GM11168 (cell line): ENCODE measurements around the gene ICAM4.
"Not testable (repeated sequence)": the region's sequence is repeated elsewhere in the genome, so short reads cannot be mapped to it uniquely, and the experiment has no call there.

ENCODE experiments used
- in situ Hi-C: fragments of 300-500 bp; cut with MboI; formaldehyde crosslinking; loops from one replicate; pipeline ENCODE4 v1.12.0; 2022; ENCODE audit warnings: low sequenced_read_pairs; ENCODE audit not compliant: unreplicated experiment

ICAM4 gene

GRCh38 chr19:10266706-10267105 is 20.0 kb upstream of the ICAM4 start:
- in situ Hi-C loops, result loop anchor here (5.0 kb wide), 1 partner anchor 41 kb away; the partner anchor contains the start of gene ZGLP1

- in situ Hi-C loops, result loop anchor here (5.0 kb wide), 1 partner anchor 39 kb away; the partner anchor contains the start of gene ZGLP1
Measured at GRCh38 chr19:10268071-10268470, 18.7 kb upstream of the ICAM4 start.

- in situ Hi-C loops, result loop anchor here (5.0 kb wide), 2 partner anchors 38 to 118 kb away; partner anchors contain the start of gene ZGLP1
Measured at GRCh38 chr19:10269333-10270179, 17.2 kb upstream of the ICAM4 start.

DNA sequence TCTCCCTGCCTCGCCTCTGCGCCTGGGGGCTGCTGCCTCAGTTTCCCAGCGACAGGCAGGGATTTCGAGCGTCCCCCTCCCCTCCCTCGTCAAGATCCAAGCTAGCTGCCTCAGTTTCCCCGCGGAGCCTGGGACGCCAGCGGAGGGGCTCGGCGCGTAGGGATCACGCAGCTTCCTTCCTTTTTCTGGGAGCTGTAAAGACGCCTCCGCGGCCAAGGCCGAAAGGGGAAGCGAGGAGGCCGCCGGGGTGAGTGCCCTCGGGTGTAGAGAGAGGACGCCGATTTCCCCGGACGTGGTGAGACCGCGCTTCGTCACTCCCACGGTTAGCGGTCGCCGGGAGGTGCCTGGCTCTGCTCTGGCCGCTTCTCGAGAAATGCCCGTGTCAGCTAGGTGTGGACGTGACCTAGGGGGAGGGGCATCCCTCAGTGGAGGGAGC is 16.6 kb upstream of the ICAM4 start:
- in situ Hi-C loops, result loop anchor here (5.0 kb wide), 1 partner anchor 117 kb away; no protein-coding TSS in a partner anchor

DNA sequence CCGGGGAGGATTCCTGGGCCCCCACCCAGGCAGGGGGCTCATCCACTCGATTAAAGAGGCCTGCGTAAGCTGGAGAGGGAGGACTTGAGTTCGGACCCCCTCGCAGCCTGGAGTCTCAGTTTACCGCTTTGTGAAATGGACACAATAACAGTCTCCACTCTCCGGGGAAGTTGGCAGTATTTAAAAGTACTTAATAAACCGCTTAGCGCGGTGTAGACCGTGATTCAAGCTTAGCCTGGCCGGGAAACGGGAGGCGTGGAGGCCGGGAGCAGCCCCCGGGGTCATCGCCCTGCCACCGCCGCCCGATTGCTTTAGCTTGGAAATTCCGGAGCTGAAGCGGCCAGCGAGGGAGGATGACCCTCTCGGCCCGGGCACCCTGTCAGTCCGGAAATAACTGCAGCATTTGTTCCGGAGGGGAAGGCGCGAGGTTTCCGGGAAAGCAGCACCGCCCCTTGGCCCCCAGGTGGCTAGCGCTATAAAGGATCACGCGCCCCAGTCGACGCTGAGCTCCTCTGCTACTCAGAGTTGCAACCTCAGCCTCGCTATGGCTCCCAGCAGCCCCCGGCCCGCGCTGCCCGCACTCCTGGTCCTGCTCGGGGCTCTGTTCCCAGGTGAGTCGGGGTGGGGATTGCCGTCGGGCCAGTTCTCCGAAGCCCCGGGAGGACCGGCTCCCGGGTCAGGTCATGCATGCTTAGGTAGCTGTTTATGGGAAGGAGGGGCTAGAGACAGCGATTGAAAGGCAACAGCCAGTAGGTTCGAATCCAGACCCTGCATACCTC is 15.9 kb upstream of the ICAM4 start, which contains the start of gene ICAM1:
TSS of gene ICAM1 (plus strand) at position 505 of the 779 bp plus-strand sequence. CDS start at position 545, 40 bp downstream.
- in situ Hi-C loops, result loop anchor here (5.0 kb wide), 1 partner anchor 116 kb away; no protein-coding TSS in a partner anchor

DNA sequence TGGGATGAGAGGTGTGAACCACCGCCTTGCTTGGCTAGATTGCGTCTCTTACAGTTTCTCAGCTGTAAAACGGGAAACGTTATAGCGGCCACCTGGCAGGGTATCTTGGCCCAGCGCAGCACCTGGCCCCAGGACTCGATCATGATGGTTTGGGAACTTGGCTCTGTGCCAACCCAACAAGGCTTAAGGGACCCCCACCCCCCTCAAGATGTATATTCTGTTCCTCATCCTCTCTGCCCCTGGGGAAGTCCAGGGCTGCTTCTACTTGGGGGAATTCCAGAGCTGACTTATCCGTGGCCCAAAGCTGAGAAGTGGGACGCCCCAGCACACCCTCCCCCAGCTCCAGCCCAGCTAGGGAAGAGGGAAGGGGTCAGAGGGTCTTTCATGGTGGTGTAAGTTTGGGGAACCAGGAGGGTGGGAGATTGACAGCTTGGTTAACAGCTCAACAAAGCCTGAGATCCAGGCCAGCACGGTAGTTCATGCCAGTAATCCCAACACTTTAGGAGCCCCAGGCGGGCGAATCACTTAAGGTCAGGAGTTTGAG is 15.1 kb upstream of the ICAM4 start:
- in situ Hi-C loops, result loop anchor here (5.0 kb wide), 1 partner anchor 116 kb away; no protein-coding TSS in a partner anchor

DNA sequence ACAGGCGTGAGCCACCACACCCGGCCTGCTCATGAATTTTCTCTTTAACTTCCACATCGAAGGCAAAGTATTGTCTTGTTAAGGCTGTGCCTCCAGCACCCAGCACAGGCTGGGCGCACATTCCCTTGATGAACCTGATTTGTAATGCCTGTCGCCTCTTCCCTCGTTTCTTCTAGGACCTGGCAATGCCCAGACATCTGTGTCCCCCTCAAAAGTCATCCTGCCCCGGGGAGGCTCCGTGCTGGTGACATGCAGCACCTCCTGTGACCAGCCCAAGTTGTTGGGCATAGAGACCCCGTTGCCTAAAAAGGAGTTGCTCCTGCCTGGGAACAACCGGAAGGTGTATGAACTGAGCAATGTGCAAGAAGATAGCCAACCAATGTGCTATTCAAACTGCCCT is 12.2 kb upstream of the ICAM4 start:
- in situ Hi-C loops, result loop anchor here (5.0 kb wide), 1 partner anchor 113 kb away; no protein-coding TSS in a partner anchor

DNA sequence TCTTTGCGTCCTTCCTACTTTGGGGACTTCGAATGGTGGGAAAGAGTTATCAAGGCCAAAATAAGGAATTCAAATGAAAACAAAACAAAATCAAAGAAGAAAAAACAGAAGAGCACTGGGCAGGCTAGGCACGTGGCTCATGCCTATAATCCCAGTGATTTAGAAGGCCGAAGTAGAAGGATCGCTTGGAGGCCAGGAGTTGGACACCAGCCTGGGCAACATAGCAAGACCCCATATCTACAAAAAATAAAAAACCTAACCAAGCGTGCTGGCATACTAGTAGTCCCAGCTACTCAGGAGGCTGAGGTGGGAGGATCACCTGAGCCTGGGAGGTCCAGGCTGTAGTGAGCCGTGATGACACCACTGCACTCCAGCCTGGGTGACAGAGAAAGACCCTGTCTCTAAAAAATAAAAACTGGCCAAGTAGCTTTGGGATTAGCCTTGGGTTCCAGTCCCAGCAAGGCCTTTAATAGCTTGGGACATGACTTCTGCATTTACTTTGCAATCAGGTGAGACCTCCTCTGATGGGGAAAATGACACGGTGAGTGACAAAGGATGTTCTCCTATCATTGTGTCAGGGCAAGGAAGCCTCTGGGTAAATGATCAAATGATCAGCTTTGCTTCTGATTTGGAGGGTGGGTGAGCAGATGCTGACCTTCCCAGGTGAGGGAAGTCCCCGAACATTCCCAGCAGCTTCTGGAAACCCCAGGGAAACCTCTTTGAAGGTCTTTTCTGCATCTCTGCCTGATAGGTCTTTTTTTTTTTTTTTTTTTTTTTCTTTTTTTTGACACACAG is 8.8 kb upstream of the ICAM4 start:
- in situ Hi-C loops, result no loop called here

DNA sequence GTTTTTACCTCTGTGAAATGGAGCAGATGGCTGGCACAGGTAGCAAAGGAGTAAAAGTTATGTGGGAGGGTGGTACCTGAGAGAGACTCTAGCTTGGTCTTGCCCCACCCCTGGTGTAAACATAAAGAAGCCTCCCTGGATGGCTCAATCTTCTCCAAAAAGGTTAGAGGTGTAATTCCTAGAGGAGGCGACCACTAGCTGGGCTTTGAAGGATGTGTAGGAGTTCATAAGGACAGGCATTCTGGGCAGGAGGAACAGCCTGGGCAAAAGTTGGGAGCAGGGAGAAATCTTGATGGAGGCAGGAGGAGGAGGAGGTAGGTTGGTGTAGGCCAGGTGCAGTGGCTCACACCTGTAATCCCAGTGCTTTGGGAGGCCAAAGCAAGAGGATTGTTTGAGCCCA is 7.8 kb upstream of the ICAM4 start:
- in situ Hi-C loops, result no loop called here

GRCh38 chr19:10279737-10280442 is 6.9 kb upstream of the ICAM4 start:
- in situ Hi-C loops, result no loop called here

DNA sequence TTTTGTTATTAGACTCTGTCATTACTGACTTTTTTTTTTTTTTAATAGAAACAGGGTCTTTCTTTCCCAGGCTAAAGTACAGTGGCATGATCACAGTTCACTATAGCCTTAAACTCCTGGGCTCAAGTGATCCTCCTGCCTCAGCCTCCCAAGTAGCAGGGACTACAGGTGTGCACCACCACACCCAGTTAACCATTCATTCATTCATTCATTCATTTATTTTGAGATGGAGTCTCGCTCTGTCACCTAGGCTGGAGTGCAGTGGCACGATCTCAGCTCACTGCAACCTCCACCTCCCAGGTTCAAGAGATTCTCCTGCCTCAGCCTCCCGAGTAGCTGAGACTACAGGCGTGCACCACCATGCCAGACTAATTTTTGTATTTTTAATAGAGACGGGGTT is 4.7 kb upstream of the ICAM4 start:
- in situ Hi-C loops, result not testable (repeated sequence)

DNA sequence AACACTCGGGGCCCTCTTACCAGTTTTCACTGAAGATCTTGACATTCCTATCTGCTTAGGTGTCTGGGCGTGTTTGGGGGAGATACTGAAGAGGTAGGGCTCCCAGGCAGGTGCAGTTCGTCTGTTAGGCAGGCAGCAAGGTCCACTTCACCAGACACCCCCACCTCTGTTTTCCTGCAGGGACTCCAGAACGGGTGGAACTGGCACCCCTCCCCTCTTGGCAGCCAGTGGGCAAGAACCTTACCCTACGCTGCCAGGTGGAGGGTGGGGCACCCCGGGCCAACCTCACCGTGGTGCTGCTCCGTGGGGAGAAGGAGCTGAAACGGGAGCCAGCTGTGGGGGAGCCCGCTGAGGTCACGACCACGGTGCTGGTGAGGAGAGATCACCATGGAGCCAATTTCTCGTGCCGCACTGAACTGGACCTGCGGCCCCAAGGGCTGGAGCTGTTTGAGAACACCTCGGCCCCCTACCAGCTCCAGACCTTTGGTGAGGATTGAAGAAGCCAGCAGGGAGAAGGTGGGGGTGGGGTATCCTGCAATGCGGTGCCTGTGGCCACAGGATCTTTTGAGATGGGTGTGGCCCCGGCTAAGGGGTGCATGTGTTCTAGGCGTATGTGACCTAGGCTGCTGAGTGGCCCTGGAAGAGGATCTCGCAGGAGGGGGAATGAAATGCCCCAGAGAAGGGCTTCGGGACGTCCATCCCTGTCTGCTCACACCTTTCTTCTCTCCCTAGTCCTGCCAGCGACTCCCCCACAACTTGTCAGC is 3.3 kb upstream of the ICAM4 start:
- in situ Hi-C loops, result no loop called here

DNA sequence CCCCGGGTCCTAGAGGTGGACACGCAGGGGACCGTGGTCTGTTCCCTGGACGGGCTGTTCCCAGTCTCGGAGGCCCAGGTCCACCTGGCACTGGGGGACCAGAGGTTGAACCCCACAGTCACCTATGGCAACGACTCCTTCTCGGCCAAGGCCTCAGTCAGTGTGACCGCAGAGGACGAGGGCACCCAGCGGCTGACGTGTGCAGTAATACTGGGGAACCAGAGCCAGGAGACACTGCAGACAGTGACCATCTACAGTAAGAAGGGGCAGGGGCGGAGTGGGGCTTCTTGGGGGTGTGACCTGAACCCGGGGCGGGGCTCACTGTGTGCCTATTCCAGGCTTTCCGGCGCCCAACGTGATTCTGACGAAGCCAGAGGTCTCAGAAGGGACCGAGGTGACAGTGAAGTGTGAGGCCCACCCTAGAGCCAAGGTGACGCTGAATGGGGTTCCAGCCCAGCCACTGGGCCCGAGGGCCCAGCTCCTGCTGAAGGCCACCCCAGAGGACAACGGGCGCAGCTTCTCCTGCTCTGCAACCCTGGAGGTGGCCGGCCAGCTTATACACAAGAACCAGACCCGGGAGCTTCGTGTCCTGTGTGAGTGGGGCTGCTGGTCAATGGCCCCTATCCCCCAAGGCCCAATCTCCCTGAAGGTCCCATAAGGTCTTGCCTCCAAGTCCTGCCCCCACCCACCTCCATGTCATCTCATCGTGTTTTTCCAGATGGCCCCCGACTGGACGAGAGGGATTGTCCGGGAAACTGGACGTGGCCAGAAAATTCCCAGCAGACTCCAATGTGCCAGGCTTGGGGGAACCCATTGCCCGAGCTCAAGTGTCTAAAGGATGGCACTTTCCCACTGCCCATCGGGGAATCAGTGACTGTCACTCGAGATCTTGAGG is 2.4 kb upstream of the ICAM4 start:
- in situ Hi-C loops, result no loop called here

DNA sequence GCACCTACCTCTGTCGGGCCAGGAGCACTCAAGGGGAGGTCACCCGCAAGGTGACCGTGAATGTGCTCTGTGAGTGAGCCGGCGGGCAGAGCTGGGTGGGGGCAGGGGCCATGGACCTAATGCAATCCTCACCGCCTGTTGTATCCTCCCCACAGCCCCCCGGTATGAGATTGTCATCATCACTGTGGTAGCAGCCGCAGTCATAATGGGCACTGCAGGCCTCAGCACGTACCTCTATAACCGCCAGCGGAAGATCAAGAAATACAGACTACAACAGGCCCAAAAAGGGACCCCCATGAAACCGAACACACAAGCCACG is 1.8 kb upstream of the ICAM4 start:
- in situ Hi-C loops, result no loop called here

DNA sequence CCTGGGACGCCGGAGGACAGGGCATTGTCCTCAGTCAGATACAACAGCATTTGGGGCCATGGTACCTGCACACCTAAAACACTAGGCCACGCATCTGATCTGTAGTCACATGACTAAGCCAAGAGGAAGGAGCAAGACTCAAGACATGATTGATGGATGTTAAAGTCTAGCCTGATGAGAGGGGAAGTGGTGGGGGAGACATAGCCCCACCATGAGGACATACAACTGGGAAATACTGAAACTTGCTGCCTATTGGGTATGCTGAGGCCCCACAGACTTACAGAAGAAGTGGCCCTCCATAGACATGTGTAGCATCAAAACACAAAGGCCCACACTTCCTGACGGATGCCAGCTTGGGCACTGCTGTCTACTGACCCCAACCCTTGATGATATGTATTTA is 1.4 kb upstream of the ICAM4 start:
- in situ Hi-C loops, result no loop called here

DNA sequence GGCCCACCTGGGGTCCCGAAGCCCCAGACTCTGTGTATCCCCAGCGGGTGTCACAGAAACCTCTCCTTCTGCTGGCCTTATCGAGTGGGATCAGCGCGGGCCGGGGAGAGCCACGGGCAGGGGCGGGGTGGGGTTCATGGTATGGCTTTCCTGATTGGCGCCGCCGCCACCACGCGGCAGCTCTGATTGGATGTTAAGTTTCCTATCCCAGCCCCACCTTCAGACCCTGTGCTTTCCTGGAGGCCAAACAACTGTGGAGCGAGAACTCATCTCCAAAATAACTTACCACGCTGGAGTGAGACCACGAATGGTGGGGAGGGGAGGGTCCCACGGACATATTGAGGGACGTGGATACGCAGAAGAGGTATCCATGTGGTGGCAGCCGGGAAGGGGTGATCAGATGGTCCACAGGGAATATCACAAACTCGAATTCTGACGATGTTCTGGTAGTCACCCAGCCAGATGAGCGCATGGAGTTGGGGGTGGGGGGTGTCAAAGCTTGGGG is 2.0 kb downstream of the ICAM4 start:
- in situ Hi-C loops, result no loop called here

GRCh38 chr19:10289167-10289835 is 2.5 kb downstream of the ICAM4 start:
- in situ Hi-C loops, result no loop called here
